Measurements from ENCODE around the gene ERVFRD-1. TPM values are rescaled to one million over a fixed set of nuclear protein-coding genes. Genes with fewer than 3 reads are reported as not detected.

Gene ERVFRD-1
- total RNA-seq, 2 donors from 2014 or later = not detected

DNA sequence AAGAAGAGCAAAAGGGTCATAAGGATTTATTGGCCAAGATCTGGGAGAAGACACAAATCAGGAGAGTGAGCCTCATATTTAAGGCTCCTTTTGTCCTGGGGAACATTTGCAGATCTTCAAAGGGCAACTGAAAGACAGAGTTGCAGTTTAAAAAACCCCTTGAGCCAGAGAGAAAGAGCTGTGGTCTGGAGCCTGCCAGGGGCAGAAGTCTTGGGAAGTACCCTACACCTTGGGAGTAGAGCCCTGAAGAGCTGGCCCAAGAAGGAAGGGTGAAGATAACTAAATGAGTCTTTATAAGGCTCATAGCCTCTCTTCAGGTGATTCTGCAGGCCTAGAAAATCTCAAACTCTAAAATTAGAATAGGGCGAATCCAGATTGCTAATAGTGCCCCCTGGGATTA lies 40.0 kb upstream of the ERVFRD-1 start:
- TF ChIP-seq CTCF (IDR thresholded peaks at IDR 0.05) = no peak
- H3K27me3 ChIP-seq = no peaks in the 10 kb centered on the region
- H3K9me3 ChIP-seq = no peaks in the 10 kb centered on the region
- H3K36me3 ChIP-seq = no peaks in the 10 kb centered on the region
- H3K4me1 ChIP-seq = no peaks in the 10 kb centered on the region
- no peak overlapping the region for H3K27ac ChIP-seq
- H3K4me3 ChIP-seq = no peak overlapping the region
- DNase-seq (ENCODE audit: low spot score) = no peak

- no peaks in the 10 kb centered on the region for H3K27me3 ChIP-seq
- no peak for DNase-seq (ENCODE audit: low spot score)
- H3K36me3 ChIP-seq = no peaks in the 10 kb centered on the region
- H3K4me3 ChIP-seq = no peak overlapping the region
- H3K4me1 ChIP-seq = no peaks in the 10 kb centered on the region
- no peak overlapping the region for H3K27ac ChIP-seq
- H3K9me3 ChIP-seq = no peaks in the 10 kb centered on the region
- TF ChIP-seq CTCF (IDR thresholded peaks at IDR 0.05) = no peak
These were observed 38.0 kb upstream of the ERVFRD-1 start for GRCh38 chr6:11149551-11149950.

DNA sequence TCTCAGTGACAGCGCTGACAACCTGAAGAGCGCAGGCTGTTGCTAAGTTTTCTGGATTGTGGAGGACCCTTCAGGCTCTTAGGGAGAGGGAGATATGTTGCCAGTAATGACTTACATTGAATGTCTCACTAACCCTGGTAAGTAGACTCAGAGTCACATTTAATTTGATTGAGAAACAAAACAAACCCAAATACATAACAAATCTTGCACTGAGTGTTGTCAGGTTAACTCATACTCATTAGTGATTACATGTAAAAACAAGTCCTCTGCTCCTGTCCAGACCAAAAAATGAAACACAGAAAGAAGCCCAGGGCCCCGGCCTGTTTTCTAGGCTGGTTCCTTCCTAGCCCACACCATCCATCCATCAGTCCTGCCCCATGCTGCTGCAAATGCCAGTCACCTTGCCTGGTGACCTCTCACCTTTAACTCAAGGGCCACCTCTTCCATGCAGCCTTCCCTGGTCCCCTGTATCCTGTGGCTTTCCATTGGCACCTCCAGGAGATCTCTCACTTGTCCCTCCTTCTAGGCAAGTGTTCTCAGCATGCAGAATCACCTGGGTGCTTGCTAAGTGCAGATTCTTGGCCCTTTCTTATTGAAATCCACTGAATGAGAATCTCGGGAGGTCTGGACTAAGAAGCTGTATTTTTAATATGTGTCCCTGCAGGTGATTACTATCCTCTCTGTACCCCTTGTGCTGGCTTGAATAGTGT lies 34.7 kb upstream of the ERVFRD-1 start:
- H3K27ac ChIP-seq = no peak overlapping the region
- H3K4me3 ChIP-seq = no peak overlapping the region
- no peak for DNase-seq (ENCODE audit: low spot score)
- peaks cover 0 to 3% of the 10 kb centered on the region in 2 donors for H3K4me1 ChIP-seq
- H3K9me3 ChIP-seq = no peaks in the 10 kb centered on the region
- no peak for TF ChIP-seq CTCF (IDR thresholded peaks at IDR 0.05)
- H3K27me3 ChIP-seq = no peaks in the 10 kb centered on the region
- H3K36me3 ChIP-seq = no peaks in the 10 kb centered on the region

DNA sequence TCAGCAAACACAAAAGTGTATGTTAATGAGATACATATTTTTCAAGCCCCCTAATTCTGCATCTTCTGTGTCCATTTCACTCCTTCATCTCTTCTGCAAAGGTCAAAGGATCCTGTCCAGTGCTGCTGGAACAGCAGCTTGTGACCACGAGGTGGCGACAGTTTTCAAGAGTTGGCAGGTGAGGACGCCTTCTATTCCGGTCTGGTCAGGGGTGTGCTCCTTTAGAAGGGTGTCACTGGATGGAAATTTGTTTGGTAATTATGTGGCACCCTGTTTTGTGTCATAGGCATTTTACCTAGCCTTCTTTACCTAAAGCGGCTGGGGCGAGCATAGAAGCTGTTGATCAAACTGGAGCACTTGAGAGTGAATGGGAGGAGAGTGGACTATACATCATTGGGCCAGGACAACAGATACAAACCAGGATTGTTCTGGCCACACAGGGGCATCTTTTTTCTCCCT lies 32.9 kb upstream of the ERVFRD-1 start:
- Histone ChIP-seq H3K4me3 (no peak overlapping the region), H3K27me3 (no peaks in the 10 kb centered on the region), H3K27ac (no peak overlapping the region), H3K9me3 (no peaks in the 10 kb centered on the region), H3K36me3 (no peaks in the 10 kb centered on the region), H3K4me1 (peaks cover 0 to 3% of the 10 kb centered on the region in 2 donors)
- DNase-seq (ENCODE audit: low spot score) = peak; percentile 75
- peak; percentile 87 to 91 for TF ChIP-seq CTCF (IDR thresholded peaks at IDR 0.05)

DNA sequence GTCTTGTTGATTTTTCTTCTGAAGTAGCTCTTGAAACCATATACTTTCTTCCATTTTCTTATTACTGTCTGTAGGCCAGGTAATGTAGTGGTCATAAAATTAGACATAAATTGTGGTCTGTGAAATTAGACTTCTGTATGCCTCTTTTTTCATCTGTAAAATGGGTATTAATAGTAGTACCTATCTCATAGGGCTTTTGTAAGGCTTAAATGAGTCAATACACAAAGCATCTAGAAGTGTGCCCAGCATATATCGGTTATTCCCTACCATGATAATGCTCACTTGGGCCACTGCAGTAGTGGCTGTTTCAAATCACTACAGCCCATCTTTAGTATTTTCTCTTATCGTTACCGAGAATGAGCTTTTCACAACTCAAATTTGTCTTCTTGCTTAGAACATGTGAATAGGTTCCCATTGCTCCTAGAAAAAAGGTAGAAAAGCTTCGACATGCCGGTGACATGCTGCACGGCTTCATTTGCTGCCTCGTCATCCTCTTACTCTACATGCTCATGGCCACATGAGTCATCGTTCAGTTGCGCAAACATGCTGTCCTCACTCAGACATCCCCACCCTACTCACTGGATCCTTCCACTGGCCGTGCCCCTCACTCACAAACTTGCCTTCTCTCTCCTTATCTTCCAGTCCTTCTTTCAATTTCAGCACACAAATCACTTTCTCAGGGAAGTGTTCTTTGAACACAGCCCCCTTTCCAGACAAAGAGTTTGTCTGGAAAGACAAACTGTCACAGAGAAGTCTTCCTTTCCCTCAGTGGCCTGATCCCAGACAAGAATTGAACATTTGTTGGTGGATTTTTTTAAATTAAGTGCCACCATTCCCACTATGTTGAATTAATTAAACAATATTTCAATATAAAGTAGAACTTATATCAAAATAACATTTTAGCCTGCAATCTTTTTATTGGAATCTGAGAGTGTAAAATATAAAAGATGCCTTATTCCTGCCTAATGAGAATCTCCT lies 32.2 kb upstream of the ERVFRD-1 start:
- no peak overlapping the region for H3K27ac ChIP-seq

More for the DNA sequence above, 32.2 kb upstream of the ERVFRD-1 start:
- Histone ChIP-seq H3K4me1 (peaks cover 0 to 3% of the 10 kb centered on the region in 2 donors), H3K4me3 (no peak overlapping the region), H3K36me3 (no peaks in the 10 kb centered on the region), H3K27me3 (no peaks in the 10 kb centered on the region), H3K9me3 (no peaks in the 10 kb centered on the region)
- peak; percentile 90 for DNase-seq (ENCODE audit: low spot score)
- no peak for TF ChIP-seq CTCF (IDR thresholded peaks at IDR 0.05)
